ENCODE results near the gene PGF. TPM values are rescaled to one million over a fixed set of nuclear protein-coding genes. Genes with fewer than 3 reads are reported as not detected.

Gene PGF
- total and polyA plus RNA-seq, 2 experiments from 2014 or later: 25.0 to 31.0 TPM

DNA sequence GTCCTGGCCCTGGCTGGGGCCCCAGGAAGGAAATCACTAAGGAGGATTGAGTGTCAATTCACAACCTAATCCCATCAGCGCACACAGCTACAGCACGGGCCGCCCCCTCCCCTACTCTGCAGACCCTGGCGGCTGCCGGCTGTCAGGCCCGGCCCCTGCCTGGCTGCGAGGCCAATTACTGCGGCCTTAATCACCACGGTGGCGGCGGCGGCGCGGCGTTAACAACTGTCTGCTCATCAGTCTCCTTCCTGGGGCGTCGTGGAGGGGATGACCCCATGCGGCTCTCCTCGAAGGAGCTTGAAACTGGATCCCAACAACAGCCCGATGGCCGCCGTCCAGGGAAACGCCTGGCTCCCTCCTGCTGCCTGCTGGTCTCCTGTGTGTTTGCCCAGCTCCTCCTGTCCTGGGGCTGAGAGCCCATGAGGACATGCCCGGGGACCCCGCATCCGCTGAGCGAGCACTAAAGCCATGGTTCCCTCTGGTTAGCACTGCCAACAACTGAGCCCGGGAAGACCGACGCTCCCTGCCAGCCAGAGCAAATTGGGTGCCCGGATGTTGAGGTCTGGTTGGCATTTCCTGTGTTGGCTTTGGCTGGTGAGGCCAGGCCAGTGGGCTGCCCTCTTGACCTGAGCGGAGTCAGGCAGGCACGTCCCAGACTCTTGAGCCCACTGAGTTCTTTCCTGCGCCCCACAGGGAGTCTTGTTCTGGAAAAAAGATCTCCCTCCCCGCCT lies 25.5 kb upstream of the PGF start:
- Histone ChIP-seq H3K79me2 (no peaks in the 10 kb centered on the region), H3K4me1 (ENCODE audit: insufficient read depth) (peaks cover 44% of the 10 kb centered on the region), H3K27me3 (no peaks in the 10 kb centered on the region), H4K20me1 (ENCODE audit: insufficient read depth, poor library complexity, severe bottlenecking) (no peaks in the 10 kb centered on the region), H3K9me2 (replicated peaks; ENCODE audit: insufficient read depth) (no peaks in the 10 kb centered on the region), H3K4me2 (no peak overlapping the region), H2AFZ (no peak overlapping the region), H3K4me3 (no peak overlapping the region), H3K27ac (peak overlapping the region; percentile 77), H3K36me3 (replicated peaks; ENCODE audit: insufficient read depth, low read depth) (no peaks in the 10 kb centered on the region), H3K9me3 (ENCODE audit: low read depth) (no peaks in the 10 kb centered on the region)
- no peak for DNase-seq (ENCODE audit: low spot score)
- TF ChIP-seq CTCF (IDR thresholded peaks at IDR 0.05; ENCODE audit: poor library complexity) (no peak), EZH2 (IDR thresholded peaks at IDR 0.05; ENCODE audit: borderline replicate concordance) (no peak), EZH2phosphoT487 (IDR thresholded peaks at IDR 0.05; ENCODE audit: low read depth, severe bottlenecking, unreplicated experiment) (no peak)
- WGBS (ENCODE audit: low lambda C conversion rate, missing lambda C conversion rate): 43% methylated on average over 31 of the region's 35 CpGs

DNA sequence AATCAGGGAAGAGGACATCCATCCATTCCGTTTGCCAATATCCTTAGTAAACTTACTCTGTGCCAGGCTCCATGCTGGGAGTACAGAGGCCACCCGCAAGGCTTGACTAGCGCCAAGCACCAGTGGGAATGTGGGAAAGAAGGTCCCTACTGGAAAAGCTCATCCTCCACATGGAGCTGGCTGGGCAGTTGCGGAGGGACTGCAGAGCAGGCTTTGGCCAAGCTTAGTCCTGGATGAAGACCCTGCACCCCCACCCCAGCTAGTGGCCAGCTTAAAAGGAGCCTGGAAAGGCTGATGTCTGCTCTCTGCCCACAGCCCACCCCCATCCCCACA lies 25.0 kb upstream of the PGF start:
- Histone ChIP-seq H4K20me1 (ENCODE audit: insufficient read depth, poor library complexity, severe bottlenecking) (no peaks in the 10 kb centered on the region), H3K4me1 (ENCODE audit: insufficient read depth) (peaks cover 44% of the 10 kb centered on the region), H3K4me2 (no peak overlapping the region), H3K27me3 (no peaks in the 10 kb centered on the region), H3K9me3 (ENCODE audit: low read depth) (no peaks in the 10 kb centered on the region), H3K4me3 (no peak overlapping the region), H3K36me3 (replicated peaks; ENCODE audit: insufficient read depth, low read depth) (no peaks in the 10 kb centered on the region), H3K79me2 (no peaks in the 10 kb centered on the region), H3K27ac (peak overlapping the region; percentile 77), H3K9me2 (replicated peaks; ENCODE audit: insufficient read depth) (no peaks in the 10 kb centered on the region), H2AFZ (no peak overlapping the region)
- 87% methylated on average over 4 of the region's 4 CpGs for WGBS (ENCODE audit: low lambda C conversion rate, missing lambda C conversion rate)
- TF ChIP-seq EZH2 (IDR thresholded peaks at IDR 0.05; ENCODE audit: borderline replicate concordance) (no peak), CTCF (IDR thresholded peaks at IDR 0.05; ENCODE audit: poor library complexity) (no peak), EZH2phosphoT487 (IDR thresholded peaks at IDR 0.05; ENCODE audit: low read depth, severe bottlenecking, unreplicated experiment) (no peak)
- no peak for DNase-seq (ENCODE audit: low spot score)

GRCh38 chr14:74979442-74980397 lies 24.3 kb upstream of the PGF start:
- no peaks in the 10 kb centered on the region for H3K36me3 ChIP-seq (replicated peaks; ENCODE audit: insufficient read depth, low read depth)
- H2AFZ ChIP-seq: no peak overlapping the region
- H3K4me2 ChIP-seq: no peak overlapping the region
- no peak overlapping the region for H3K4me3 ChIP-seq
- TF ChIP-seq EZH2 (IDR thresholded peaks at IDR 0.05; ENCODE audit: borderline replicate concordance) (no peak), CTCF (IDR thresholded peaks at IDR 0.05; ENCODE audit: poor library complexity) (peak; percentile 19), EZH2phosphoT487 (IDR thresholded peaks at IDR 0.05; ENCODE audit: low read depth, severe bottlenecking, unreplicated experiment) (no peak)
- H3K79me2 ChIP-seq: no peaks in the 10 kb centered on the region
- H3K9me2 ChIP-seq (replicated peaks; ENCODE audit: insufficient read depth): no peaks in the 10 kb centered on the region
- WGBS (ENCODE audit: low lambda C conversion rate, missing lambda C conversion rate): 62% methylated on average over 23 of the region's 23 CpGs
- peak; percentile 63 for DNase-seq (ENCODE audit: low spot score)
- H3K4me1 ChIP-seq (ENCODE audit: insufficient read depth): peaks cover 45% of the 10 kb centered on the region
- H3K27ac ChIP-seq: peak overlapping the region; percentile 77
- no peaks in the 10 kb centered on the region for H4K20me1 ChIP-seq (ENCODE audit: insufficient read depth, poor library complexity, severe bottlenecking)
- no peaks in the 10 kb centered on the region for H3K27me3 ChIP-seq
- H3K9me3 ChIP-seq (ENCODE audit: low read depth): no peaks in the 10 kb centered on the region

Data from hepatocyte (in vitro differentiated cells).